Measurements from ENCODE around the gene SAFB. TPM values are rescaled to one million over a fixed set of nuclear protein-coding genes. Genes with fewer than 3 reads are reported as not detected.

Gene SAFB
- total RNA-seq, 4 donors from 2014 or later = 90.5 to 368 (median 185) TPM

GRCh38 chr19:5666921-5667610 lies 44.2 kb downstream of the SAFB start:
- Histone ChIP-seq H3K4me3 (no peak overlapping the region), H3K27me3 (no peaks in the 10 kb centered on the region), H3K27ac (no peak overlapping the region), H3K36me3 (peaks cover 0 to 70% (median 34%) of the 10 kb centered on the region in 4 donors), H3K9me3 (no peaks in the 10 kb centered on the region), H3K4me1 (no peaks in the 10 kb centered on the region)
- WGBS, 2 donors (ENCODE audit: low coverage in 1 of 2) = 80 to 93% methylated on average over 1 to 26 of the region's 26 CpGs
- in situ Hi-C loops (cut with MboI; ENCODE audit: low pct_ligation_motif_present in 1 of 4, low pct_unique_long_range_greater_than_20kb in 1 of 4, low sequenced_read_pairs in 3 of 4) = no loop called here
- intact Hi-C loops (cut with DNase I; ENCODE audit: low total_unique reads) = no loop called here
- no peak for TF ChIP-seq EP300 (IDR thresholded peaks at IDR 0.05; ENCODE audit: low read depth)
- no peak for TF ChIP-seq POLR2A (IDR thresholded peaks at IDR 0.05)
- TF ChIP-seq CTCF (IDR thresholded peaks at IDR 0.05) = no peak
- TF ChIP-seq POLR2AphosphoS5 (IDR thresholded peaks at IDR 0.05) = no peak
- no peak for DNase-seq

GRCh38 chr19:5667751-5668271 lies 44.9 kb downstream of the SAFB start:
- Histone ChIP-seq H3K4me1 (no peaks in the 10 kb centered on the region), H3K36me3 (peaks cover 0 to 62% (median 31%) of the 10 kb centered on the region in 4 donors), H3K4me3 (no peak overlapping the region), H3K27me3 (no peaks in the 10 kb centered on the region), H3K9me3 (no peaks in the 10 kb centered on the region), H3K27ac (no peak overlapping the region)
- 80 to 92% methylated on average over 1 to 22 of the region's 22 CpGs for whole genome bisulfite sequencing, 2 donors (ENCODE audit: low coverage in 1 of 2)
- TF ChIP-seq EP300 (IDR thresholded peaks at IDR 0.05; ENCODE audit: low read depth) = no peak
- no peak for TF ChIP-seq CTCF (IDR thresholded peaks at IDR 0.05)
- TF ChIP-seq POLR2AphosphoS5 (IDR thresholded peaks at IDR 0.05) = no peak
- no peak for TF ChIP-seq POLR2A (IDR thresholded peaks at IDR 0.05)
- no peak for DNase-seq
- intact Hi-C loops (cut with DNase I; ENCODE audit: low total_unique reads) (no loop called here), in situ Hi-C loops (cut with MboI; ENCODE audit: low pct_ligation_motif_present in 1 of 4, low pct_unique_long_range_greater_than_20kb in 1 of 4, low sequenced_read_pairs in 3 of 4) (no loop called here)

- no peak overlapping the region for H3K27ac ChIP-seq
Observed at GRCh38 chr19:5669212-5669611, 46.3 kb downstream of the SAFB start.

More at GRCh38 chr19:5669212-5669611, 46.3 kb downstream of the SAFB start:
- H3K9me3 ChIP-seq = no peaks in the 10 kb centered on the region
- peaks cover 0 to 48% (median 24%) of the 10 kb centered on the region in 4 donors for H3K36me3 ChIP-seq
- intact Hi-C loops (cut with DNase I; ENCODE audit: low total_unique reads) (no loop called here), in situ Hi-C loops (cut with MboI; ENCODE audit: low pct_ligation_motif_present in 1 of 4, low pct_unique_long_range_greater_than_20kb in 1 of 4, low sequenced_read_pairs in 3 of 4) (no loop called here)
- H3K4me1 ChIP-seq = no peaks in the 10 kb centered on the region
- H3K27me3 ChIP-seq = no peaks in the 10 kb centered on the region
- 89% methylated on average over 11 of the region's 11 CpGs; no CpG with 5 or more reads in 1 of the 2 donors for WGBS, 2 donors (ENCODE audit: low coverage in 1 of 2)
- no peak for DNase-seq
- TF ChIP-seq CTCF (IDR thresholded peaks at IDR 0.05) (no peak), POLR2AphosphoS5 (IDR thresholded peaks at IDR 0.05) (no peak), POLR2A (IDR thresholded peaks at IDR 0.05) (no peak), EP300 (IDR thresholded peaks at IDR 0.05; ENCODE audit: low read depth) (no peak)
- no peak overlapping the region for H3K4me3 ChIP-seq

All from transverse colon (tissue), 4 donors.